HG03520 (cell line): ENCODE data around the gene THYN1.
"Not testable (repeated sequence)": the region's sequence is repeated elsewhere in the genome, so short reads cannot be mapped to it uniquely, and the experiment has no call there.

Source experiments
- ATAC-seq: cut with Tn5 transposase; IDR thresholded peaks from one replicate; pipeline ENCODE4 v1.9.1; 2021; ENCODE audit warnings: mild to moderate bottlenecking, moderate library complexity; ENCODE audit not compliant: unreplicated experiment

Gene THYN1

GRCh38 chr11:134253188-134253993 is at the start of gene THYN1, which contains the start of gene ACAD8:
Gene THYN1, minus strand, starts transcription at chr11:134253352. Its CDS starts 470 bp downstream, at chr11:134252882.
Gene ACAD8, plus strand, starts transcription at chr11:134253568. Its CDS starts 33 bp downstream, at chr11:134253601.
- peak; percentile 100 for ATAC-seq

GRCh38 chr11:134294664-134295063 is 41.5 kb upstream of the THYN1 start:
- no peak for ATAC-seq

- no peak for ATAC-seq
These were observed 40.3 kb upstream of the THYN1 start for GRCh38 chr11:134293119-134294113.

GRCh38 chr11:134292661-134293060 is 39.5 kb upstream of the THYN1 start:
- ATAC-seq: no peak

GRCh38 chr11:134291196-134291595 is 38.0 kb upstream of the THYN1 start:
- no peak for ATAC-seq

GRCh38 chr11:134290646-134291045 is 37.5 kb upstream of the THYN1 start:
- no peak for ATAC-seq

- no peak for ATAC-seq
These were observed 36.6 kb upstream of the THYN1 start for GRCh38 chr11:134289789-134290188.

GRCh38 chr11:134289167-134289566 is 36.0 kb upstream of the THYN1 start:
- no peak for ATAC-seq

- no peak for ATAC-seq
These were observed 35.3 kb upstream of the THYN1 start for GRCh38 chr11:134288486-134288885.

GRCh38 chr11:134287561-134287960 is 34.4 kb upstream of the THYN1 start:
- ATAC-seq: no peak

GRCh38 chr11:134284349-134284748 is 31.2 kb upstream of the THYN1 start:
- not testable (repeated sequence) for ATAC-seq

GRCh38 chr11:134283461-134284230 is 30.5 kb upstream of the THYN1 start:
- ATAC-seq: no peak

- no peak for ATAC-seq
These were observed 29.2 kb upstream of the THYN1 start for GRCh38 chr11:134282121-134283045.

GRCh38 chr11:134281635-134282034 is 28.5 kb upstream of the THYN1 start:
- ATAC-seq: not testable (repeated sequence)

GRCh38 chr11:134278356-134278755 is 25.2 kb upstream of the THYN1 start:
- no peak for ATAC-seq

GRCh38 chr11:134277183-134278001 is 24.2 kb upstream of the THYN1 start:
- no peak for ATAC-seq

- no peak for ATAC-seq
These were observed 23.4 kb upstream of the THYN1 start for GRCh38 chr11:134276396-134277182.
